RPMI8226 (cell line): ENCODE measurements around the gene SCNN1G.
"Not testable (repeated sequence)": the region's sequence is repeated elsewhere in the genome, so short reads cannot be mapped to it uniquely, and the experiment has no call there.

Experiments
- DNase-seq: peaks from one replicate; pipeline ENCODE4 v3.0.0-alpha.2; 2015

Gene SCNN1G

GRCh38 chr16:23182679-23183542 lies at the start of gene SCNN1G:
SCNN1G (plus strand) TSS chr16:23182745; CDS start chr16:23186272, 3,527 bp downstream.
- peak; percentile 19 for DNase-seq

GRCh38 chr16:23132775-23133463 lies 49.6 kb upstream of the SCNN1G start:
- no peak for DNase-seq

- no peak for DNase-seq
Observed at GRCh38 chr16:23134274-23134673, 48.3 kb upstream of the SCNN1G start.

- DNase-seq: no peak
Observed at GRCh38 chr16:23137256-23137655, 45.3 kb upstream of the SCNN1G start.

- no peak for DNase-seq
Observed at GRCh38 chr16:23137818-23138217, 44.7 kb upstream of the SCNN1G start.

- DNase-seq: no peak
Observed at GRCh38 chr16:23140107-23140506, 42.4 kb upstream of the SCNN1G start.

- DNase-seq: no peak
Observed at GRCh38 chr16:23141033-23141432, 41.5 kb upstream of the SCNN1G start.

- DNase-seq: no peak
Observed at GRCh38 chr16:23141500-23141899, 41.0 kb upstream of the SCNN1G start.

GRCh38 chr16:23141959-23142740 lies 40.4 kb upstream of the SCNN1G start:
- no peak for DNase-seq

- DNase-seq: no peak
Observed at GRCh38 chr16:23143391-23143790, 39.2 kb upstream of the SCNN1G start.

GRCh38 chr16:23144393-23144792 lies 38.2 kb upstream of the SCNN1G start:
- DNase-seq: not testable (repeated sequence)

- peak; percentile 15 for DNase-seq
Observed at GRCh38 chr16:23145186-23145585, 37.4 kb upstream of the SCNN1G start.

- no peak for DNase-seq
Observed at GRCh38 chr16:23145608-23146007, 36.9 kb upstream of the SCNN1G start.

- no peak for DNase-seq
Observed at GRCh38 chr16:23146877-23147601, 35.5 kb upstream of the SCNN1G start.

GRCh38 chr16:23147666-23148065 lies 34.9 kb upstream of the SCNN1G start:
- no peak for DNase-seq

- DNase-seq: no peak
Observed at GRCh38 chr16:23148166-23148512, 34.4 kb upstream of the SCNN1G start.

GRCh38 chr16:23148513-23149266 lies 33.9 kb upstream of the SCNN1G start:
- DNase-seq: peak; percentile 90

GRCh38 chr16:23149267-23149992 lies 33.1 kb upstream of the SCNN1G start, which contains the start of gene USP31:
USP31 (minus strand) TSS chr16:23149452; CDS start chr16:23149270, 182 bp downstream.
- DNase-seq: peak; percentile 97

GRCh38 chr16:23149993-23150364 lies 32.6 kb upstream of the SCNN1G start:
- no peak for DNase-seq

- DNase-seq: no peak
Observed at GRCh38 chr16:23152386-23153178, 30.0 kb upstream of the SCNN1G start.
